Loucy (cell line): ENCODE measurements around the gene ADORA1.

Experiments
- EZH2phosphoT487 ChIP-seq: fragments of 200-600 bp; IDR thresholded peaks from 2 replicates; pipeline ENCODE4 v1.6.1; 2018; ENCODE audit warnings: antibody characterized with exemption, mild to moderate bottlenecking, moderate library complexity, borderline replicate concordance
- TF ChIP-seq, protein P1 (sequence below): fragments of 200-600 bp; sonication (generic); conservative IDR thresholded peaks from 2 replicates; pipeline ENCODE4 v1.5.1; 2014; ENCODE audit warnings: mild to moderate bottlenecking, antibody characterized with exemption, low read length

DNA sequence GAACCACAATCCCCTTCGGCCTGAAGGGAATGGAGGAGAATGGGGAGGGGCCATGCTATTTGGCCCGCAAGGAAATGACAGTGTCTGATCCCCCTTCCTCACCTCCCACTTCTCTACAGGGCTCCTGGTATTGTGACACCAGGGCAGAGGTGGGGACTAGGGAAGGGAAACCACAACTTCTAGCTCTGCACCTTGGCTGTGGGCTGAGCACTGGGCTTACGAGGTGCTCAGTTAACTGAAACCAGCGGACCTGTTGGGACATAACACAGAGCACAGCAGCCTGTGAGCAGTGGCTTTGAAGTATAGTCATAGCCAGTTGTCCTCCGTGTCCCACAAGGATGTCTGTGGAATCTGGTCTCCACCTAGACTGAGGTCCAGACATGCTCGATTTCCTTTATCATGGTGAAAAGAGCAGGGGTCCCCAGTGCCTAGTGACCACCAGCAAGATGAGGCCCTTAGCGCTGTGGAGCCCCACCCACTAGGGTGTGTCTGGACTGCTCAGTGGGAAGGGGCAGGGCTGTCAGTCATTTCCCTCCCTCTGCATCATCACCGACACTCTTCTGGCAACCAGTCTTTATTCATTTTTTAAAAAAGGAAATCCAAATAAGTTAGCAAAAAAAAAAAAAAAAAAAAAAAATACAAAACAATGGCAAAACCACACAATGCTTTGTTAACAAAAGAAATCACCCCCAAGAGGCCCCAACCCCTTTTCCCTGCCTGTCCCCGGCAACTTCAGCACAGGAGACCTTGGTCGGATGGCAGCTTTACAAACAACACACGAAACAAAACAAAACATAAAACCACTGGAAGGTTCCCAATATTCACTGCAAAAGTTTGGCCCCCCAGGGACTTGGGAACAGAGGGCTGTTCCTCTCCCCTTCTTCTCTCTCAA is 44.7 kb upstream of the ADORA1 start:
- TF ChIP-seq, protein P1, sequence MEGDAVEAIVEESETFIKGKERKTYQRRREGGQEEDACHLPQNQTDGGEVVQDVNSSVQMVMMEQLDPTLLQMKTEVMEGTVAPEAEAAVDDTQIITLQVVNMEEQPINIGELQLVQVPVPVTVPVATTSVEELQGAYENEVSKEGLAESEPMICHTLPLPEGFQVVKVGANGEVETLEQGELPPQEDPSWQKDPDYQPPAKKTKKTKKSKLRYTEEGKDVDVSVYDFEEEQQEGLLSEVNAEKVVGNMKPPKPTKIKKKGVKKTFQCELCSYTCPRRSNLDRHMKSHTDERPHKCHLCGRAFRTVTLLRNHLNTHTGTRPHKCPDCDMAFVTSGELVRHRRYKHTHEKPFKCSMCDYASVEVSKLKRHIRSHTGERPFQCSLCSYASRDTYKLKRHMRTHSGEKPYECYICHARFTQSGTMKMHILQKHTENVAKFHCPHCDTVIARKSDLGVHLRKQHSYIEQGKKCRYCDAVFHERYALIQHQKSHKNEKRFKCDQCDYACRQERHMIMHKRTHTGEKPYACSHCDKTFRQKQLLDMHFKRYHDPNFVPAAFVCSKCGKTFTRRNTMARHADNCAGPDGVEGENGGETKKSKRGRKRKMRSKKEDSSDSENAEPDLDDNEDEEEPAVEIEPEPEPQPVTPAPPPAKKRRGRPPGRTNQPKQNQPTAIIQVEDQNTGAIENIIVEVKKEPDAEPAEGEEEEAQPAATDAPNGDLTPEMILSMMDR: no peak
- no peak for TF ChIP-seq EZH2phosphoT487
